Stimulated activated naive CD4-positive, alpha-beta T cell treated with Interleukin-2 at 50 U/mL for 16 hours (primary cell): ENCODE data around the gene AIM2.

Source experiments
- DNase-seq: peaks from one replicate; lab custom pipeline; 2025; lab: John Stamatoyannopoulos, UW

Gene AIM2

DNA sequence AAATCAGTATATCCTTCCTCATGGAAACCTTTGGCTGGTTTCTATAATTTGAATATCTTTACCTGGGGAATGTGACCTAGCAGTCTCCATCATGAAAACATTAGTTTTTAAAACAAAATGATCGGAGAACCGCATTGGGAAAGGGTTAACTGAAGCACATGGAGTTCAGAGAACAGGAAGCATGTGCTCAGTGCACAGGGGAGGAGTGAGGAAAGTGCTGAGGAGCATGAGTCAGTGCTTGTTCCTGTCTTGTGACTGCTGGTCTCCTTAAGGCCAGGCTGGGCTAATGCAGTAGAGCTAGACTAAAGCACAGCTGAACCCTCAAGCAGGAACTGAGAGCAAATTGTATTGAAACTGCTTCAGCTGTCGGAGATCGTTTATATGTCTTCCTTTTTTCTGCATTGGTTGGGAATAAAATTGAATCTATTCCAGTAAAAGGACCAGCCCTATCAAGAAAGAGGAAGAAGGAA lies 61.1 kb downstream of the AIM2 start:
- peak; percentile 68 for DNase-seq

DNA sequence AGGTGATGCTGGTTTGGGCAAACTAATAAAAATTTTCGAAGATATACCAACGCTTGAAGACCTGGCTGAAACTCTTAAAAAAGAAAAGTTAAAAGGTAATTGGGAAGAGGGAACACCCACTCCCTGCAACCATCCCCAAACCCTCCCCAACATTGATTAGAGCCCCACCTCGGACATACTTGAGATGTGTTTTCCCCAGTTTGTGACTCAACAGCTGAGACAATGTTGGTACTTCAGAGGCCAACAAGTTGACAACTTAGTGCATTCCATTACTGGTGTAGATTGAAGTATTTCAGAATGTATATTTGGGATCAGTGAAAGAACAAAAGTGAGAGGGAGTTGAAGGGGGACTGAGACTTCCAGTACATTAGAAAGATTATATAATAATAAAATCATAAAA lies 61.7 kb downstream of the AIM2 start:
- DNase-seq: no peak

DNA sequence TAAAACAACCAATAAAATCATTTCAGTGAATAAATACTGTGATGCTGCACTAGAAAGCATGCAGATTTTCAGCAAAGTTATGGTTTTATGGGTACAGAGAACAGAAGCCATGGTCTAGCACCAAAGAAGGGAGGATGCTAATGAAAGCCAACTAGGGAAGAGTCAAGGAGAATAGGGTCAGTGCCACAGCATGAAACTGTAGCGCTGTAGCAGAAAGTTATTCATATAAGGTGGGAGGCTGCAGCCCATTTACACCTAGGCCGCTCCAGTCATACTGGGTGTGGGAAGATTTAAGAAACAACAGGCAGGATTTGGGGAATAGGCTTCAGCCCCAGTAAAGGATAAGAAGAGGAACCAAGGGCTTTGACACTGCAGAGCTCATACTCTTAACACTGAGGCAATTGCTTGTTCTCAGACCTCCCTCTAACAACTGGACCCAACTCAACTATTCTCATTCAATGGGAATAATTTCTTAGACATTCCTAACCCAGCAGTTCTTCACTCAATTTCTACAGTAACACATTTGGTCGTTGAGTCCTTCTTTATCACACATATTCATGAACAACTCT lies 62.5 kb downstream of the AIM2 start:
- DNase-seq: no peak

DNA sequence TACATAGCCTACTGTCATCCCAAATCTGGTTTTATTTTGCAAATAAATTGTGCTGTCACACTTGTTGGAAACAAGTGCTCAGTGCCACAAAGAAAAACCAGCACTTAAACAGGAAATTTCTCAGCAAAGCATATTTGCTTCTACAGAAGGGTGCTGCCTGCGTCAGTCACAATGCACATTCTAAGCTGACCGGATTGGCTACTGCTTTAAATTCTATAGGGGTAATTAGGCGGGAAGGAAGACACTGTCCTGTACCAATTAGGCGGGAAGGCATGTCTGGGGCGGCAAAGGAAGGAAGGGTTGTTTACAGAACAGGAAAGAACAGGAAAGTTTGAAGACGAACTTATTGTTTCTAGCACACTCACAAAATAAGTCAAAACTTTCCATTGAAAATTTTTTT lies 64.1 kb downstream of the AIM2 start:
- peak; percentile 42 for DNase-seq
